ENCODE data around the gene FCAMR.

- TF ChIP-seq CTCF (IDR thresholded peaks at IDR 0.05) (no peak), POLR2A (IDR thresholded peaks at IDR 0.05) (no peak)
These were observed 44.0 kb downstream of the FCAMR start for GRCh38 chr1:206926286-206926685.
